ENCODE measurements around the gene CHMP1B. TPM values are rescaled to one million over a fixed set of nuclear protein-coding genes. Genes with fewer than 3 reads are reported as not detected.

CHMP1B gene, protein sequence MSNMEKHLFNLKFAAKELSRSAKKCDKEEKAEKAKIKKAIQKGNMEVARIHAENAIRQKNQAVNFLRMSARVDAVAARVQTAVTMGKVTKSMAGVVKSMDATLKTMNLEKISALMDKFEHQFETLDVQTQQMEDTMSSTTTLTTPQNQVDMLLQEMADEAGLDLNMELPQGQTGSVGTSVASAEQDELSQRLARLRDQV
- total RNA-seq (2014; rRNA removed; shearing (Covaris generic)), result 35.8 and 39.9 TPM in 2 replicates

DNA sequence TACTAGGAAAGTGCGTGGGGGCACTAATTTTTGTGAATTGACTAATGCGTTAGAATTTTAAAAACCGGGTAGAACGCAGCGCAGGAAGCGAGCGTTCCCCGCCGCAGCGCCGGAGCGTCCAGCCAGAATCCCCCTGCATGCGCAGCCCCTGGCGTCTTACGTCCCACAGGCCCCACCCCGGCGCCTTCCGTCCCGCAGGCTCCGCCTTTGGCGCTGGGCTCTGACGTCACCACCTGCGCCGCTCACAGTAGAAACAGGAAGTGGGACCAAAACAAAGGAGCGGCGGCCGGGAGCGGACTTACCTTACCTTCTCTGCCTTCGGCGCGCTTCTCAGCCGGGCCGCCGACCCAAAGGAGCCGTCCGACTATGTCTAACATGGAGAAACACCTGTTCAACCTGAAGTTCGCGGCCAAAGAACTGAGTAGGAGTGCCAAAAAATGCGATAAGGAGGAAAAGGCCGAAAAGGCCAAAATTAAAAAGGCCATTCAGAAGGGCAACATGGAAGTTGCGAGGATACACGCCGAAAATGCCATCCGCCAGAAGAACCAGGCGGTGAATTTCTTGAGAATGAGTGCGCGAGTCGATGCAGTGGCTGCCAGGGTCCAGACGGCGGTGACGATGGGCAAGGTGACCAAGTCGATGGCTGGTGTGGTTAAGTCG is at the start of gene CHMP1B:
TSS of gene CHMP1B (plus strand) at position 268 of the 660 bp plus-strand sequence. CDS start at position 367, 99 bp downstream.
- peak; percentile 96 for DNase-seq (ENCODE audit: low read depth)

GRCh38 chr18:11801573-11801972 is 49.6 kb upstream of the CHMP1B start:
- DNase-seq (ENCODE audit: low read depth), result no peak

GRCh38 chr18:11802158-11802557 is 49.1 kb upstream of the CHMP1B start:
- no peak for DNase-seq (ENCODE audit: low read depth)

- no peak for DNase-seq (ENCODE audit: low read depth)
Observed at GRCh38 chr18:11802586-11802985, 48.6 kb upstream of the CHMP1B start.

GRCh38 chr18:11807233-11807632 is 44.0 kb upstream of the CHMP1B start:
- peak; percentile 5 for DNase-seq (ENCODE audit: low read depth)

- peak; percentile 29 for DNase-seq (ENCODE audit: low read depth)
Observed at GRCh38 chr18:11808001-11808855, 43.0 kb upstream of the CHMP1B start.

- DNase-seq (ENCODE audit: low read depth), result no peak
Observed at GRCh38 chr18:11809895-11810294, 41.3 kb upstream of the CHMP1B start.

DNA sequence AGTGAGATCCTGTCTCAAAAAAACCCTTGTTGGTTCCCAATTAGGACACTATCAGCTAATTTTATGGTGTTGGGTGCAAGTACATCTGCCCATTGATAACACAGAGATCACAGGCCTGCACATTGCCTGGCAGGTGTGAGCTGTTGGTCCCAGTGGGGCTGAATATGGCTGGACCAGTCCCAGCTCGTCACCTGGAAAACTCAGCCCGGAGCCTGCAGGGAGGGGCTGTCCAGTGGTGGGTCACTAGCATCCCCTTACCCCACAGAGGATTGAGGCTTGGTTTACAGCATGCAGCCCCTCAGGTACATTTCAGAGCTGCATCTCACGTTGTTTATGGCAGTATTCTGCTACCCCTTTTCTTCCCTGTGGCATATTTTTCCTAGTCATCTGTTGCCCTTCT is 40.8 kb upstream of the CHMP1B start:
- no peak for DNase-seq (ENCODE audit: low read depth)

DNA sequence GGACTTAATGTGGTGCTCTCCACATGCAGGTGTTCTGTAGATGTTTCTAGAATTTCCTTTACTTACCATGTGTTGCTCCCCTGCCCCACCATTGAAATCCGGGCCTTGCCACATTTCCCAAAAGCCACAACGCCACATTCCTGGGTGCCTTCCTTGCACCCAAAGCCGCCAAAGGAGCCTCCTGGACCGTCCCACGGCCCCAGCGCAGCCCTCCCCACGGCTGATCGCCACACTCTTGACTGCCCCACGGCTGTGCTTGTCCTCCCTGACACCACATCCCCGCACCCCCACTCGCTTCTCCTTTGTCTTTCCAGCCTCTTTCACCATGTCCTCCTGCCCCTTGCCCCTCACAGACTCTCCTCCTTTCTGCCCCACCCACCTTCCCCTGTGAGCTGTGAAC is 40.2 kb upstream of the CHMP1B start:
- no peak for DNase-seq (ENCODE audit: low read depth)

GRCh38 chr18:11817229-11817628 is 34.0 kb upstream of the CHMP1B start:
- no peak for DNase-seq (ENCODE audit: low read depth)

DNA sequence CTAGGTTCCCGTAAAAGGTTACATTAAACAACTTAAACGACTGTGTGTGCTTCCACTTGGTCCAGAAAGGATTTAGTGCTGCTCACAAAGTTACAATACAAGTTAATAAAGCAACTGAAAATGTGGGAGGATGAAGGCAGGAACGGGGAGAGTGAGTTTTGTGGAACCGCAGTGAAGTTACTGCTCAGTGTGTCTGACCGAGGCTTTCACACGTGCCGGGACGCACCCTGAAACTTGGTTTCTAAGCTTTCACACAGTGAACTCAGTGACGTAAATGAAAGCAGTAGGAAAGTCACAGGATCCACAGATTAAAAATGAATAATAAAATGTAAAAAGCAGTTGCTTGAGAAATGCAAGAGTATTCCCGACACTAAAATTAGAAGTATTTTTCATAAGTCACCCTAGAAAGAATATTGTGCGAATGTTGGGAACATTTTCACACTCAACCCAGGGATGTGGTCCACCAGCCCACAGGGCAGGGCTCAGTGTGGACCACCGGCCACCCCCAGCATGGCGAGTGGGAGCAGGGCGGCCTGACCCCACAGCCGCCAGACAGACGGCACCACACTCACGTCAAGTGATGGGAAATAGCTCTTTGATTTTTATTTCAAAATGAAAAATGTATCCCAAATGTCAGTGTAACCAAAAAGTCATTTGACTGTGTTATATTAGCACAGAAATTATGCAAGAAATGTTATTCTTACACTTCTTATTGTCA is 32.6 kb upstream of the CHMP1B start:
- no peak for DNase-seq (ENCODE audit: low read depth)

GRCh38 chr18:11819938-11820337 is 31.3 kb upstream of the CHMP1B start:
- no peak for DNase-seq (ENCODE audit: low read depth)

DNA sequence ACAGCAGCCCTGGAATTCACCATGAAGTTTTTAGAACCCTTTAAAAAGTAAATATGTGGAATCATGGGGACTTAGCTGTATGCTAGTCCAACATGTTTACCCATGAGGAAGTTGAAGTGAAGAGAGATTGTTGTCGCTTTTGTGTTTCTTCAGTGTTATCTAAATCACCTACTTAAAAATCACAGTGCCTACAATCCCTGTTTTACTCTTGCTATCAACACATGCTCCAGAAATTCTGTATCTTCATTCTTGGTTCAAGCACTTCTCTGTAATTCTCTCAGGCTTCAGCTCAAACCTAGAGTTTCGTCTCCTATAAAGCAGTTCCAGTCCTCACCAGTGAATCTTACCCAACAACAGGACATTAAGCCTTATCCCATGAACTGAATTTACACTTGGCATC is 30.5 kb upstream of the CHMP1B start:
- DNase-seq (ENCODE audit: low read depth), result no peak

GRCh38 chr18:11821208-11821607 is 30.0 kb upstream of the CHMP1B start:
- DNase-seq (ENCODE audit: low read depth), result no peak

DNA sequence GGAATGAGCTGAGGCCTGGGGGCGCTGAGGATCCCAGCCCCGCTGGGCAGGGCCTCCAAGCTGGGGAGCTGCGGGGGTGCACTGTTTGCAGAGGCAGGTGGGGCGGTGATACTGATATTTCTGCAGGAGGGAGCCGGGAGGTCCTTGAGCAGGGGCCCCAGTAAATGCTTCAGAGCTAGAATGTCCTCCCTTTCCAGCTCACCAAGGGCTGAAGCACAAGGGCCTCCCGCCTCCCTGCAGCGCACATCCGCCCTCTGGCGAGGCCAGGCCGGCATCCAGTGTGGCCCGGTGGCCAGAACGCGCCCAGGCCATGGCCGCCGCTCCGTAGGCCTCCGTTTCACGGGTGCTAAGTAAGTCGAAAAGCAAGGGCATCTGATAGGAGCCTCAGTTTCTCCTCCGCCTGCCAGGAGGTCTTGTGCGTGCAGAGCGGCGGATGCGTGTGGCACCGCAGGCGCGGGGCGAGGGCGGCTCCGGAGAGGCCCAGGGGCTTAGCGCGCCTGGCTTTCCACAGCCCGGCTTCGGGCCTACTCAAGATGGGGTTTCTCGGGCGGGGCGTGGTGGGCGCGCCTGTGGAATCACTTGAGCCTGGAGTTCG is 29.5 kb upstream of the CHMP1B start:
- no peak for DNase-seq (ENCODE audit: low read depth)

- no peak for DNase-seq (ENCODE audit: low read depth)
Observed at GRCh38 chr18:11823545-11823944, 27.7 kb upstream of the CHMP1B start.

DNA sequence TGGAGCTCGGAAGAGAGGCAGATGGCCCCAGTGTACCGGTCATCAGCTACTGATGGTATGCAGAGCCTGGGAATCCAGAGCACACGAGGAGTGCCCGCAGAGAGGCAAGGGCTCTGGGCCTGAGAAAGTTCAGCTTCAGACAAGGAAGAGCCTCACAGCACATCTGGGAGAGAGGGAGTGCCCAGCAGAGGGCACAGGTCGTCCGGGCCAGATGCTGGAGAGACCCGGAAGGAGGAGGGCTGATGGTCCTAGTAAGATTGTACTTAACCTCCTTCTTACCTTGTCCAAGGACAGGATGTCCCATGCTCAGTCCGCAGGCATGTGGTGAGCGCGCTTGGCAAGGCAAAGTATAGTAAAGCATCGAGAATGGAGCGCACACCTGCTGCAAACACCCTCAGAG is 24.4 kb upstream of the CHMP1B start:
- DNase-seq (ENCODE audit: low read depth), result no peak

- DNase-seq (ENCODE audit: low read depth), result no peak
Observed at GRCh38 chr18:11828786-11829432, 22.3 kb upstream of the CHMP1B start.

DNA sequence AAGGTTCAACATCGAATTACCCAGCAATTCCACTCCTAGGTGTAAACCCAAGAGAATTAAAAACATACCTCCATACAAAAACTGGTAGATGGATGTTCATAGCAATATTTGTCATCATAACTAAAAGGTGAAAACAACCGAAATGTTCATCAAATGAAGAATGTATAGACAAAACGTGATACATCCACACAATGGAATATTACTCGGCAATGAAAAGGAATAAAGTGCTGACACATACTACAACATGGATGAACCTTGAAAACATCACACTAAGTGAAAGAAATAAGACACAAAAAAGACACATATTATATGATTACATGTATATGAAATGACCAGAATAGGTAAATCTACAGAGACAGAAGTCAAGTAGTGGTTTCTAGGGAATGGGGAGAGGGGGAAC is 20.6 kb upstream of the CHMP1B start:
- DNase-seq (ENCODE audit: low read depth), result no peak

DNA sequence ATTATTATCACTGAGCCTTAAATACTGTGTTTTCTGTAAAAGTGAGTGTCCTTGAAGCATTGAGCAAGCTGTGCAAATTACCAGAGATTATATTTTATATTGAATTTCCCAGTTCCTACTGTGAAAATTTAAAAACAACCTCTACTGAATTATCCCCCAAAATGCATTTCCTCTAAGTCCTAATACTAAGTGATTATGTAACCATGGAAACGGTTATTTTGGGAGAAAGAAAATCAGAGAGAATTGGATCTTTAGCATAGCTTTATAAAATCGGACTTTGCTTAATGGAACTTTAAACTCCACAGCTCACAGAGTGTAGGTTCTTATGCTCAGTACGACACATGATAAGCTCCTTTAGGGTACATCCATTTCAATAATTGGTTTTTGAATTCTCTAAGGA is 19.3 kb upstream of the CHMP1B start:
- no peak for DNase-seq (ENCODE audit: low read depth)

GRCh38 chr18:11834772-11835171 is 16.4 kb upstream of the CHMP1B start:
- DNase-seq (ENCODE audit: low read depth), result no peak

Data from Daoy (cell line).